HG03064 (cell line): Measurements from ENCODE around the gene STBD1.
"Not testable (repeated sequence)": the region's sequence is repeated elsewhere in the genome, so short reads cannot be mapped to it uniquely, and the experiment has no call there.

Source experiments
- ATAC-seq: cut with Tn5 transposase; IDR thresholded peaks from one replicate; pipeline ENCODE4 v1.9.1; 2021; ENCODE audit warnings: low read depth; ENCODE audit not compliant: unreplicated experiment

Gene STBD1

GRCh38 chr4:76315267-76315918 is 8.9 kb downstream of the STBD1 start:
- ATAC-seq, result no peak

- ATAC-seq, result no peak
Observed at GRCh38 chr4:76316131-76316530, 9.6 kb downstream of the STBD1 start.

- no peak for ATAC-seq
Observed at GRCh38 chr4:76322236-76322635, 15.7 kb downstream of the STBD1 start.

- ATAC-seq, result no peak
Observed at GRCh38 chr4:76325072-76325471, 18.5 kb downstream of the STBD1 start.

GRCh38 chr4:76326515-76326914 is 20.0 kb downstream of the STBD1 start:
- ATAC-seq, result no peak

- no peak for ATAC-seq
Observed at GRCh38 chr4:76334885-76335284, 28.4 kb downstream of the STBD1 start.

- no peak for ATAC-seq
Observed at GRCh38 chr4:76339364-76339763, 32.8 kb downstream of the STBD1 start.

- ATAC-seq, result no peak
Observed at GRCh38 chr4:76341063-76341462, 34.5 kb downstream of the STBD1 start.

GRCh38 chr4:76342191-76342590 is 35.7 kb downstream of the STBD1 start:
- ATAC-seq, result no peak

- ATAC-seq, result no peak
Observed at GRCh38 chr4:76342803-76343202, 36.3 kb downstream of the STBD1 start.

GRCh38 chr4:76354517-76355473 is 48.3 kb downstream of the STBD1 start:
- ATAC-seq, result no peak

- ATAC-seq, result no peak
Observed at GRCh38 chr4:76357981-76358380, 51.4 kb downstream of the STBD1 start.

- not testable (repeated sequence) for ATAC-seq
Observed at GRCh38 chr4:76359881-76360466, 53.4 kb downstream of the STBD1 start.
